Gastroesophageal sphincter (tissue), 3 donors: ENCODE data around the gene DCLK2.

Experiments
- EP300 ChIP-seq: sonication (generic); formaldehyde crosslinking; IDR thresholded peaks from one replicate; pipeline ENCODE4 v1.6.1; 2017; ENCODE audit warnings: antibody characterized with exemption, mild to moderate bottlenecking
- TF ChIP-seq, protein P1 (sequence below), 4 experiments: fragments of 200-600 bp in 2 of 4; fragments of 450-650 bp in 2 of 4; sonication (generic) in 1 of 4; IDR thresholded peaks; one replicate each; pipeline ENCODE4 v1.5.1; 2017 to 2019; ENCODE audit warnings: antibody characterized with exemption in 4 of 4, mild to moderate bottlenecking in 2 of 4, moderate library complexity in 2 of 4

DNA sequence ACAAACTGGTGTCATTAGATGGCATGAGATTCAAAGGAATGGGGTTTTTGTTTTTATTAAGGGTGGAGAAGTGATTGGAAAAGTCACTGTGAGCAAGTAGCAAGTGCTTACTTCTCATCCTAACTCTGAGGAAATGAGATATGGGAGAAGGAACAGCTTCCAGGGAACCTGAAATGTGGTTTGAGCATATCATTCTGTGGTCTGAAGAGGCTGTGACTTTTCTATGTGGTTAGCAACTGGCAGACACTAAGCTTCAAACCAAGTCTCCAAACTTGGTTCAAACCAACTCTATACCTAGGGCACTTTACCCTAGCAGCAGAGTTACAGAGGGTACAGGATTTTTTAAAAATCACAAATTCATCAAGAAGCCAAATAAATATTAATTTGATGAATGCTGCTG lies 58.2 kb downstream of the DCLK2 start:
- TF ChIP-seq, protein P1, sequence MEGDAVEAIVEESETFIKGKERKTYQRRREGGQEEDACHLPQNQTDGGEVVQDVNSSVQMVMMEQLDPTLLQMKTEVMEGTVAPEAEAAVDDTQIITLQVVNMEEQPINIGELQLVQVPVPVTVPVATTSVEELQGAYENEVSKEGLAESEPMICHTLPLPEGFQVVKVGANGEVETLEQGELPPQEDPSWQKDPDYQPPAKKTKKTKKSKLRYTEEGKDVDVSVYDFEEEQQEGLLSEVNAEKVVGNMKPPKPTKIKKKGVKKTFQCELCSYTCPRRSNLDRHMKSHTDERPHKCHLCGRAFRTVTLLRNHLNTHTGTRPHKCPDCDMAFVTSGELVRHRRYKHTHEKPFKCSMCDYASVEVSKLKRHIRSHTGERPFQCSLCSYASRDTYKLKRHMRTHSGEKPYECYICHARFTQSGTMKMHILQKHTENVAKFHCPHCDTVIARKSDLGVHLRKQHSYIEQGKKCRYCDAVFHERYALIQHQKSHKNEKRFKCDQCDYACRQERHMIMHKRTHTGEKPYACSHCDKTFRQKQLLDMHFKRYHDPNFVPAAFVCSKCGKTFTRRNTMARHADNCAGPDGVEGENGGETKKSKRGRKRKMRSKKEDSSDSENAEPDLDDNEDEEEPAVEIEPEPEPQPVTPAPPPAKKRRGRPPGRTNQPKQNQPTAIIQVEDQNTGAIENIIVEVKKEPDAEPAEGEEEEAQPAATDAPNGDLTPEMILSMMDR (IDR thresholded peaks at IDR 0.05) = no peak
- TF ChIP-seq EP300 = no peak
